Adrenal gland (tissue), 12 donors: ENCODE data around the gene RNF138. TPM values are rescaled to one million over a fixed set of nuclear protein-coding genes. Genes with fewer than 3 reads are reported as not detected.
A peak's percentile ranks its signal among the peaks of the same experiment; 100 is the strongest.

Source experiments
- DNase-seq, 7 donors: peaks; one replicate each; pipeline ENCODE4 v3.0.0-alpha.2; 2019 to 2020
- H3K27ac ChIP-seq, 5 donors: fragments of 200-600 bp; sonication (generic) in 4 of 5; 1 replicate in 3 of 5; 2 replicates in 2 of 5; pipeline versions ENCODE4 v1.5.1 to v1.8.0; 2016 to 2020; ENCODE audit warnings: mild to moderate bottlenecking in 1 of 5
- H3K27me3 ChIP-seq: fragments of 200-600 bp; 2 replicates; pipeline ENCODE4 v1.8.0; 2021
- H3K36me3 ChIP-seq, 2 donors: fragments of 200-600 bp; replicated peaks in 1 of 2; 1 replicate in 1 of 2; 2 replicates in 1 of 2; pipeline versions ENCODE4 v1.5.1 to v1.8.0; 2018 to 2022
- H3K4me1 ChIP-seq, 2 donors: fragments of 200-600 bp; replicated peaks in 1 of 2; 1 replicate in 1 of 2; 2 replicates in 1 of 2; pipeline versions ENCODE4 v1.5.1 to v1.8.0; 2018 to 2021
- H3K4me3 ChIP-seq, 4 donors: fragments of 200-600 bp; sonication (generic) in 3 of 4; one replicate each; pipeline ENCODE4 v1.5.1; 2016 to 2018
- H3K9me3 ChIP-seq, 3 donors: fragments of 200-600 bp; sonication (generic) in 1 of 3; replicated peaks in 1 of 3; 1 replicate in 2 of 3; 2 replicates in 1 of 3; pipeline versions ENCODE4 v1.5.1 to v1.8.0; 2016 to 2021
- POLR2A ChIP-seq, 2 donors: fragments of 450-650 bp; IDR thresholded peaks; one replicate each; pipeline ENCODE4 v1.6.1; 2017; ENCODE audit warnings: antibody characterized with exemption in 2 of 2, mild to moderate bottlenecking in 2 of 2, moderate library complexity in 1 of 2
- WGBS, 4 donors: extraction: QIAGEN DNeasy Blood & Tissue Kit in 2 of 4; methylation state at CpG; one replicate each; pipeline versions ENCODE4 v1.1.5 to v1.1.7; 2013 to 2017; 5-methylcytosine and 5-hydroxymethylcytosine counted together
- intact Hi-C, 2 donors: fragments of 100-400 bp; cut with DNase I; formaldehyde crosslinking; loops; one replicate each; pipeline versions ENCODE4 v1.14.1 to v1.15.0; 2022 to 2023
- polyA plus RNA-seq, 3 donors: library from polyadenylated mRNA; stranded (reverse); fragments of 200-250 nt in 2 of 3; fragments of 350-450 nt in 1 of 3; fragmentation: Illumina TruSeq in 1 of 3; extraction: RNeasy Lipid Tissue Mini Kit (QIAGEN cat#74804) in 1 of 3; gene quantifications; one replicate each; pipeline ENCODE4 v1.2.3, GENCODE V29; 2013 to 2014
- total RNA-seq, 9 donors: library from RNA; depleted of rRNA in 4 of 9; stranded (reverse); fragments of >200 nt in 4 of 9; fragments of 120-200 nt in 1 of 9; fragmentation: NEBNext Ultra II Directional in 1 of 9; extraction: Animal tissue kit (Norgen Biotek cat#: 25700) in 1 of 9; gene quantifications; one replicate each; pipeline versions ENCODE4 v1.1.0 to v1.2.4, GENCODE V29; 2013 to 2023
- TF ChIP-seq, protein P1 (sequence below), 6 experiments: fragments of 450-650 bp in 4 of 6; fragments of 200-600 bp in 2 of 6; sonication (generic) in 1 of 6; IDR thresholded peaks; 1 replicate in 5 of 6; 2 replicates in 1 of 6; pipeline versions ENCODE4 v1.5.1 to v1.8.0; 2016 to 2021; ENCODE audit warnings: antibody characterized with exemption in 6 of 6, mild to moderate bottlenecking in 2 of 6, moderate library complexity in 1 of 6
- donor health status: healthy with polysubstance abuse.
- donor health status: Bipolar disorder and iron deficiency.
- donor health status: DM: yes; HTN: yes; CAD: no.
- donor health status: DM: no; HTN: no; CAD: no.
- donor health status: DM: no; HTN: no; CAD: no.
- donor health status: DM: yes; HTN: yes; CAD: no.

The RNF138 gene
- total and polyA plus RNA-seq, 12 donors, result 5.2 to 41.6 (median 15.2) TPM

GRCh38 chr18:32092422-32093101, 888 bp downstream of the RNF138 start:
- peaks cover 23 to 27% of the 10 kb centered on the region in 2 donors for H3K4me1 ChIP-seq
- peak overlapping the region; percentile 52 to 93 (median 76) for H3K4me3 ChIP-seq
- intact Hi-C loops, result loop anchor here in 1 of 2 donors (5.0 kb wide), 2 partner anchors 75 to 165 kb away; partner anchors contain the start of gene RNF125
- H3K27me3 ChIP-seq, result no peaks in the 10 kb centered on the region
- peak; percentile 62 to 77 for TF ChIP-seq POLR2A (IDR thresholded peaks at IDR 0.05)
- TF ChIP-seq, protein P1, sequence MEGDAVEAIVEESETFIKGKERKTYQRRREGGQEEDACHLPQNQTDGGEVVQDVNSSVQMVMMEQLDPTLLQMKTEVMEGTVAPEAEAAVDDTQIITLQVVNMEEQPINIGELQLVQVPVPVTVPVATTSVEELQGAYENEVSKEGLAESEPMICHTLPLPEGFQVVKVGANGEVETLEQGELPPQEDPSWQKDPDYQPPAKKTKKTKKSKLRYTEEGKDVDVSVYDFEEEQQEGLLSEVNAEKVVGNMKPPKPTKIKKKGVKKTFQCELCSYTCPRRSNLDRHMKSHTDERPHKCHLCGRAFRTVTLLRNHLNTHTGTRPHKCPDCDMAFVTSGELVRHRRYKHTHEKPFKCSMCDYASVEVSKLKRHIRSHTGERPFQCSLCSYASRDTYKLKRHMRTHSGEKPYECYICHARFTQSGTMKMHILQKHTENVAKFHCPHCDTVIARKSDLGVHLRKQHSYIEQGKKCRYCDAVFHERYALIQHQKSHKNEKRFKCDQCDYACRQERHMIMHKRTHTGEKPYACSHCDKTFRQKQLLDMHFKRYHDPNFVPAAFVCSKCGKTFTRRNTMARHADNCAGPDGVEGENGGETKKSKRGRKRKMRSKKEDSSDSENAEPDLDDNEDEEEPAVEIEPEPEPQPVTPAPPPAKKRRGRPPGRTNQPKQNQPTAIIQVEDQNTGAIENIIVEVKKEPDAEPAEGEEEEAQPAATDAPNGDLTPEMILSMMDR (IDR thresholded peaks at IDR 0.05), result peak in 1 of 6 experiments; percentile 10
- H3K36me3 ChIP-seq, result no peaks in the 10 kb centered on the region
- H3K9me3 ChIP-seq, result no peaks in the 10 kb centered on the region
- WGBS, 4 donors, result 0 to 1% (median 0%) methylated on average over 18 to 77 of the region's 77 CpGs
- DNase-seq, result peak; percentile 99 to 100 (median 99)
- H3K27ac ChIP-seq, result peak overlapping the region; percentile 95 to 100 (median 99)

DNA sequence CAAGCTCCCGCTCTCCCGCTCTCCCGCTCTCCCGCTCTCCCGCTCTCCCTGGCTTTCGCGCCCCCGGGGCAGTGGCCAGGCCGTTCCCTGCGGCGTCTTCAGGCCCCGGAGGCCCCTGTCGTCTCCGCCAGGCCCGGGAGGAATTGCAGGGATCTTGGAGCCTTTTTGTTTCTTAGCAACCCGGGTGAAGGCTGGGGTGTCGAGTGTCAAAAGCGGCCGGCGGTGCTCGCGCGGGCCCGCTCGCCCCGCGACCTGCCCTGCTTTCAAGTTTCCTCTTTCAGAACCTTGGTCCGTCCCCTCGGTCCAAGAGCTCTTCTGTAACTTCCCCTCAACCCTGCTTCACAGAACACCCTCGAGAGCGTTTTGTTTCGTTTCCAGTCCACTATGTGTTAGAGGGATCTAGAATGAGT, 1.4 kb downstream of the RNF138 start:
- H3K4me3 ChIP-seq, result peak overlapping the region; percentile 52 to 93 (median 76)
- peak; percentile 46 to 77 (median 64) for DNase-seq
- WGBS, 4 donors, result 0 to 1% (median 0%) methylated on average over 12 to 32 of the region's 32 CpGs
- H3K27ac ChIP-seq, result peak overlapping the region; percentile 55 to 100 (median 99)
- TF ChIP-seq, protein P1 (IDR thresholded peaks at IDR 0.05), result no peak
- peak in 1 of 2 donors; percentile 32 for TF ChIP-seq POLR2A (IDR thresholded peaks at IDR 0.05)
- H3K9me3 ChIP-seq, result no peaks in the 10 kb centered on the region
- no peaks in the 10 kb centered on the region for H3K36me3 ChIP-seq
- no peaks in the 10 kb centered on the region for H3K27me3 ChIP-seq
- H3K4me1 ChIP-seq, result peaks cover 23 to 27% of the 10 kb centered on the region in 2 donors
- intact Hi-C loops, result loop anchor here in 1 of 2 donors (5.0 kb wide), 2 partner anchors 76 to 166 kb away; partner anchors contain the start of gene RNF125

DNA sequence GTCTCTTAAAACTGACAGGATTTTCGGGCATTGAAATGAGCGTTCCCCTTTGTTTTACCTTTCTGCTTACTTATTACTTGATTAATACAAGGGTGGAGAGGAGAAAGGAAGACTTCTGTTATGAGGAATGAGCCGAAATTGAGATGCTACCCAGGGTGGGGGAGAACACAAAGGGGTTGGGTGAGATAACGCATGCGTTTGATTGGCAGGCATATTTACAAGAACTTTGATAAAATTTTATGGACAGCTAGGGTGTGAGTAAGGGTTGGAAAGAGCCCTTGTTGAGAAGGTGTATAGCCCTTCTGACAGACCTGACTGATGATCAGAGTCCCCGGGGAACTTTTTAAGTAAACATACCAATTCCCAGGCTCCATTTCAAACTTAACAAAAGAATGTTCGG, 1.8 kb downstream of the RNF138 start:
- WGBS, 4 donors, result 11 to 15% (median 12%) methylated on average over 7 of the region's 7 CpGs
- peaks cover 23 to 27% of the 10 kb centered on the region in 2 donors for H3K4me1 ChIP-seq
- DNase-seq, result no peak
- no peaks in the 10 kb centered on the region for H3K9me3 ChIP-seq
- no peaks in the 10 kb centered on the region for H3K27me3 ChIP-seq
- H3K27ac ChIP-seq, result peak overlapping the region; percentile 55 to 100 (median 99)
- no peak for TF ChIP-seq POLR2A (IDR thresholded peaks at IDR 0.05)
- TF ChIP-seq, protein P1 (IDR thresholded peaks at IDR 0.05), result no peak
- intact Hi-C loops, result loop anchor here in 1 of 2 donors (5.0 kb wide), 2 partner anchors 76 to 166 kb away; partner anchors contain the start of gene RNF125
- H3K36me3 ChIP-seq, result no peaks in the 10 kb centered on the region
- H3K4me3 ChIP-seq, result peak overlapping the region in 3 of 4 donors; percentile 5 to 93 (median 69)

GRCh38 chr18:32095192-32095899, 3.7 kb downstream of the RNF138 start:
- peak in 1 of 7 donors; percentile 21 for DNase-seq
- intact Hi-C loops, result no loop called here
- peaks cover 26 to 30% of the 10 kb centered on the region in 2 donors for H3K4me1 ChIP-seq
- H3K36me3 ChIP-seq, result no peaks in the 10 kb centered on the region
- H3K27me3 ChIP-seq, result no peaks in the 10 kb centered on the region
- TF ChIP-seq, protein P1 (IDR thresholded peaks at IDR 0.05), result no peak
- H3K4me3 ChIP-seq, result no peak overlapping the region
- WGBS, 4 donors, result 71 to 75% (median 72%) methylated on average over 7 of the region's 7 CpGs
- H3K9me3 ChIP-seq, result no peaks in the 10 kb centered on the region
- no peak overlapping the region for H3K27ac ChIP-seq
